Measurements from ENCODE around the gene CCDC141.
"Not testable (repeated sequence)": the region's sequence is repeated elsewhere in the genome, so short reads cannot be mapped to it uniquely, and the experiment has no call there.

Gene CCDC141, protein sequence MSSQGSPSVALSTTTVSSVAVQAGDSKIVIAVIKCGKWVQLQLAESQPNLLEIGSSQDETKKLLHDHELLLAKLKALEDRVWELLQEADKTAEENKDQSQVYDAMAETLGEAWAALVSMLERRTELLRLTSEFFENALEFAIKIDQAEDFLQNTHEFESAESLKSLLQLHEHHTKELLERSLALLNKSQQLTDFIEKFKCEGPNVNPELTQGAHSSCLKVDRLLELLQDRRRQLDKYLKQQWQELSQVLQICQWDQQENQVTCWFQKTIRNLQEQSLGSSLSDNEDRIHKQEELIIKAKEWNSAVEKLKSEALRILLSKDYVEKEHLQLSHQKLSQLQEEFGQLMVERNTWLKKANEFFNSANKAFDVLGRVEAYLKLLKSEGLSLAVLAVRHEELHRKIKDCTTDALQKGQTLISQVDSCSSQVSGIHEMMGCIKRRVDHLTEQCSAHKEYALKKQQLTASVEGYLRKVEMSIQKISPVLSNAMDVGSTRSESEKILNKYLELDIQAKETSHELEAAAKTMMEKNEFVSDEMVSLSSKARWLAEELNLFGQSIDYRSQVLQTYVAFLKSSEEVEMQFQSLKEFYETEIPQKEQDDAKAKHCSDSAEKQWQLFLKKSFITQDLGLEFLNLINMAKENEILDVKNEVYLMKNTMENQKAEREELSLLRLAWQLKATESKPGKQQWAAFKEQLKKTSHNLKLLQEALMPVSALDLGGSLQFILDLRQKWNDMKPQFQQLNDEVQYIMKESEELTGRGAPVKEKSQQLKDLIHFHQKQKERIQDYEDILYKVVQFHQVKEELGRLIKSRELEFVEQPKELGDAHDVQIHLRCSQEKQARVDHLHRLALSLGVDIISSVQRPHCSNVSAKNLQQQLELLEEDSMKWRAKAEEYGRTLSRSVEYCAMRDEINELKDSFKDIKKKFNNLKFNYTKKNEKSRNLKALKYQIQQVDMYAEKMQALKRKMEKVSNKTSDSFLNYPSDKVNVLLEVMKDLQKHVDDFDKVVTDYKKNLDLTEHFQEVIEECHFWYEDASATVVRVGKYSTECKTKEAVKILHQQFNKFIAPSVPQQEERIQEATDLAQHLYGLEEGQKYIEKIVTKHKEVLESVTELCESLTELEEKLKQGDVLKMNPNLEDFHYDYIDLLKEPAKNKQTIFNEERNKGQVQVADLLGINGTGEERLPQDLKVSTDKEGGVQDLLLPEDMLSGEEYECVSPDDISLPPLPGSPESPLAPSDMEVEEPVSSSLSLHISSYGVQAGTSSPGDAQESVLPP (N-terminal part only)

DNA sequence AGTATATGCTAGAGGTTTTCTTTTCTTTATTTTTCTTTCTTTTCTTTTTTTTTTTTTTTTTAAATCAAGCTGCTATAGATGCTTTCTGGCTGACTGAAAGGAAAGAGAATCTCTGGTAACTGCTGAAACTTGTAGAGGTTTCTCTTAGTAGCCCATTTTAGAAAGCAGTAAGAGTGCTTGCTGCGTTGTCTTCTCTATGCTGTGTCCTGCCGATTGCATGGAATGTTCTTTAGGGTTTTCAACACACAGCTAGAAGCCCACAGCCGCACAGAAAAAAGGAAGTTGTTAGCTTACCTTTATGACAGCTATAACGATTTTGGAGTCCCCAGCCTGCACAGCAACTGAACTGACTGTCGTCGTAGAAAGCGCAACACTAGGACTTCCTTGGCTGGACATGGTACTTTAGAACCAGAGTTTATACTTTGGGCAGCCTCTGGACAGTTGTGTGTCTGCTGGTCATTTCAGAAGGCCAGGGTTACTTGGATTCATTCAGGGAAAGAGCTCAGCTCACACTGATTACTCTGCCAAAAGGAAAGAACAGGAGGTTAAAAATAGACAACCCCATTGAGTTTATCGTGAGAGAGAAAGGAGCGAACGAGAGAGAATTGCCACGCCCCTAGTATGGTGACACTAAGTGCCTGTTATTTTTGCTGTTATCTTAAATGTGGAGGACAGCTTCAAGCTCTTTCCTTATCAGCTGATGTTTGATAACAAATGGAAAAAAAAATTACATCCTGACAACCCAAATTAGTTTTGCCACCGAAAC is at the start of gene CCDC141:
Gene CCDC141, minus strand, starts transcription at position 592 of the 766 bp plus-strand sequence. Its CDS starts 196 bp downstream, at position 396.
- DNase-seq = no peak

DNA sequence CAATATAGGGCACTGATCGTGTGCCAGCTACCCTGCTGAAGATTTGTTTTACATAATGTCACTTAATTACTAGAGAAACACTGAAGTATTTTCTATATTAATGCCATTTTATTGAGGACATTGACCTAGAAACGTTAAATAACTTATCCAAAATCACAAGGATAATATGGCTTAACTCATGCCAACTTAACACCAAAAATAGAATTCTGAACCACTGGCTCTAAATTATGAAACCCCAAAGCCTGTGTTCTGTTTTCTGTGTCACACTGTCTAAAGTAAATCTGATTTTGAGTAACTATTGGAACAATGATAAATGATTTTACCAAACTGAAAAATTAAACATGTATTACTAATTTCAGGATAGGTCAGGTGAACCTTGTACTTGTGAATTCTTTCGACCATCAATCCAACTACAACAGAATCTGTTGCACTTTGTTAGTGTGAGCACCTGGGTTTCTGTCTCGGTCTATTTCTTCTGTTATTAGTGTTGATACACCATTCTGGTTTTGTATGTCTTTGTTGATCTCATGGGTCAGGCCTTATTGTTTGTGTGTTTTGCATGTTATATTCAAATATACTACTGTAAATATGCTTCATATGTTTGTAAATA is 48.2 kb upstream of the CCDC141 start:
- no peak for DNase-seq

DNA sequence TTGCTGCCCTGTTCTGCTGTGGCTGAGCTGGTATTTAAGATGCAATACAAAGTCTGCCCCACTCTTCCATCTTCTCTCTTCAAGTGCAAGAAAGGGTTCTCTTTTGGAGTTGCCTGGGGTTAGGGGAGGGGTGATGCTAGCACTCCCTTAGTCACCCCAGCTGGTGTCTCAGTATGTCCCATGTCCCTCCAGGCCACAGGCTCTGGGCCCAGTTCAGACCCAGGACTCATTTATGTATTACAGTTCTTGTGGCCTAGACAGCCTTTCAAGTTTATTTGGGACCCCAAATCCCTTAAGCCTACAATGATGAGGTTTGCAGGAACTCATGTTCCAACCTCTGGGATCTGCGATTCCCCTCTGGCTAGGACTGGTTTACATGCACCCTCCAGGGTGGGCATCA is 47.2 kb upstream of the CCDC141 start:
- DNase-seq = no peak

DNA sequence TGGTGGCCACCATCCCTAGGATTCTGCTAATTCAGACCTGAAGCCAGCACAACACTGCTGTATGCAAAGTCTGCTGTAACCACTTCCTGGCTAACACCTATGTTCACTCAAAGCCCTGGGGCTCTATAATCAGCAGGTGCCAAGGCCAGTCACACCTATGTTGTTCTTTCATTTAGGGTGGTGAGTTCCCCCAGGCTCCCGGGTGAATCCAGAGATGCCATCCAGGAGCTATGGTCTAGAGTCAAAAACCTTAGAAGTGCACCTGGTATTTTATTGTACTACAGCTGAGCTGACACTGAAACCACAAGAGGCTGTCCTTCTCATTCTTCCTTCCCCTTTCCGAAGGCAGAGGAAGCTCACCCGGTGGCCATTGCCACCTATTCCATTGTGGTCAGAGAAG is 46.2 kb upstream of the CCDC141 start:
- DNase-seq = no peak

DNA sequence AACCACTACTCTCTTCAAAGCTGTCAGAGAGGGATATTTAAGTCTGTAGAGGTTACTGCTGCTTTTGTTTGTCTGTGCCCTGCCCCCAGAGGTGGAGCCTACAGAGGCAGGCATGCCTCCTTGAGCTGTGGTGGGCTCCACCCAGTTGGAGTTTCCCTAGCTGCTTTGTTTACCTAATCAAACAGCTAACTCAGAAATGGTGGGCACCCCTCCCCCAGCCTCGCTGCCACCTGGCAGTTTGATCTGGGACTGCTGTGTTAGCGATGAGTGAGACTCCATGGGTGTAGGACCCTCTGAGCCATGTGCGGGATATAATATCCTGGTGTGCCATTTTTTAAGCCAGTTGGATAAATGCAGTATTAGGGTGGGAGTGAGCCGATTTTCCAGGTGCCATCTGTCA is 43.0 kb upstream of the CCDC141 start:
- peak; percentile 12 for DNase-seq

DNA sequence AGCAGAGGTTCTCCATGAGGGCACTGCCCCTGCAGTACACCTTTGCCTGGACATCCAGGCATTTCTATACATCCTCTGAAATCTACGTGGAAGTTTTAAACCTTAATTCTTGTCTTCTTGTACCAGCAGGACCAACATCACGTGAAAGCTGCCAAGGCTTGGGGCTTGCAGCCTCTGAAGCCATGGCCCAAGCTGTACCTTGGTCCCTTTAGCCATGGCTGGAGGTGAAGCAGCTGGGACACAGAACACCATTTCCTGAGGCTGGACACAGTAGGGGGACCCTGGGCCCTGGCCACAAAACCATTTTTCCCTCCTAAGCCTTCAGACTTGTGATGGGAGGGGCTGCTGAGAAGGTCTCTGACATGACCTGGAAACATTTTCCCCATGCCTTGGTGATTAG is 32.8 kb upstream of the CCDC141 start:
- no peak for DNase-seq

DNA sequence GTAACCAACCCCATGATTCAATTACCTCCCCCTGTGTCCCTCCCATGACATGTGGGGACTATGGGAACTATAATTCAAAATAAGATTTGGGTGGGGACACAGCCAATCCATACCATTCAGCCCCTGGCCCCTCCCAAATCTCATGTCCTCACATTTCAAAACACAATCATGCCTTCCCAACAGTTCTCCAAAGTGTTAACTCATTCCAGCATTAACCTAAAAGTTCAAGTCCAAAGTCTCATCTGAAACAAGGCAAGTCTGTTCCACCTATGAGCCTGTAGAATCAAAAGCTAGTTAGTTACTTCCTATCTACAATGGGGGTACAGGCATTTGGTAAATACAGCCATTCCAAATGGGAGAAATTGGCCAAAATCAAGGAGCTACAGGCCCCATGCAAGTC is 32.0 kb upstream of the CCDC141 start:
- no peak for DNase-seq

DNA sequence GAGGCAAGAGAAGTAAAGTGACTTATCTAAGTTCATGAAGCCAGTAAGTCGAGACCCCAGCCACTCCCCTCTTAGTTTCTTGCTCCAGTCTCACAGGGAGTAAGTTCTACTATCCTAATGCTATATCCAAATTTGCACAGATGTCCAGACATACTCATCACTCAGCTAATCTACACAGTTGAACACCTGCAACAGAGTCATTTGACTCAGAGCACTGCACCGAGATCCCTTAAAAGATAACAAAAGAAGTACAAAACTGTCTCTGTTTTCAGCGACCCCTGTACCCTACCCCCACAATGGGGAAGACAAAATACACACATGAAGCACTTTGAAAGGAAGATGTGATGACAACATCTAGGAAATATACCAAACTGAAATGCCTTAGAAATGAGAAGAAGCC is 22.6 kb upstream of the CCDC141 start:
- DNase-seq = no peak

DNA sequence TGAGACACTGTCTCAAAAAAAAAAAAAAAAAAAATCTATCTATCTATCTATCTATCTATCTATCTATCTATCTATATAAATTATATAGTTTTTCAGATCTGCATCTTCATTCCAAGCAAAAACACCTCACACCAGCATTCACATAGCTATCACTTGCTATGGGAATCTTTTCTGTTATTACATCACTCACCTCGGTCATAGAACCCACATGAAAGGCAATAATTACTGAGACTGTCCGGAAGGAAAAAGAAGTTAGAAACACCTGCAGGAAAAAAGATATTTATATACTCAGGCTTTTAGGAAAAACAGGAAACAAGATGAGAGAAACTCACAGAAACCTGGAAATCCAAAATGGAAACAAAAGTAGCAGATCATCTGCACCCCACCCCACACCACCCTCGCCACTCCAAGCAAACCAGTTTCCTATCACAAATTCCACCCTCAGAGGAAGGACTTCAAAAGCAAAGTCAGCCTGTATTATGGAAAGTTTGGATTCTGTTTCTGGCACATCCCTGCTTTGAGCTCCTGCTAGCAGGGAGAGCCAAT is 21.9 kb upstream of the CCDC141 start:
- DNase-seq = no peak

DNA sequence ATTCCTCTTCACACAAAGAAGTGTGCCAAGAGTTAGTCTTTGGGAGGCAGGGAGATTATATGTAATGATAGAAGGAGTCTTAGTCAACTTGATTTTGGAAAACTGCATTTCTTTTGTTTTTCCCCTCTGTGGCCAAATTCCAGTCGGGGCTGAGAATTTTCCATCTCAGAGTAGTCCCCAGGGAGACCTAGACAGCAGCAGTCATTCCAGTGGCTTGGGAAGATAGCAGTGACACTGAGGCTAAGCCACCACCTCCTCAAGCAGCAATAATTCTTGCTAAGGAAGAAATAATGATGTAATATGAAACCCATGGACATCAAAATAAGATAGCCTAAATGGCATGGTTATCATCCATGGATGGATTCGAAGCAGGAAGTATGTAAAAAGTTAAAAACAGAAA is 21.0 kb upstream of the CCDC141 start:
- DNase-seq = no peak

DNA sequence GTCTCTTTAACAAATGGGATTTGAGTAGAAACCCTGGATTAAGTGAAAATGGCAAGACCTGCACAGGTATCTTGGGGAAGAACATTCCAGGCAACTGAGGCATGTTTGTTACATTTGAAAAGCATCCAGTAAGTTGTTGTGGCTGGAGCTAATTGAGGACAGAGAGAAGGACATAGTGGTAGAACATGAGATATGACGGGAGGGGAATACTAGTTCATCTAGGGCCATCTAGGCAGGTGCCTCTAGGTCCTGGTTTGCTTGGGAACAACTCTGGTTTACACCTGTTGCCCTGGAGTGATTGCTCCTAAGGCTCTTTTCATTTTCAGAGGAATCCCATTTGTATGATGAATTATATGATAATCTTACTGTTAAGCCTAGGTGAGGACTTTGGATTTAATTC is 19.7 kb upstream of the CCDC141 start:
- no peak for DNase-seq

DNA sequence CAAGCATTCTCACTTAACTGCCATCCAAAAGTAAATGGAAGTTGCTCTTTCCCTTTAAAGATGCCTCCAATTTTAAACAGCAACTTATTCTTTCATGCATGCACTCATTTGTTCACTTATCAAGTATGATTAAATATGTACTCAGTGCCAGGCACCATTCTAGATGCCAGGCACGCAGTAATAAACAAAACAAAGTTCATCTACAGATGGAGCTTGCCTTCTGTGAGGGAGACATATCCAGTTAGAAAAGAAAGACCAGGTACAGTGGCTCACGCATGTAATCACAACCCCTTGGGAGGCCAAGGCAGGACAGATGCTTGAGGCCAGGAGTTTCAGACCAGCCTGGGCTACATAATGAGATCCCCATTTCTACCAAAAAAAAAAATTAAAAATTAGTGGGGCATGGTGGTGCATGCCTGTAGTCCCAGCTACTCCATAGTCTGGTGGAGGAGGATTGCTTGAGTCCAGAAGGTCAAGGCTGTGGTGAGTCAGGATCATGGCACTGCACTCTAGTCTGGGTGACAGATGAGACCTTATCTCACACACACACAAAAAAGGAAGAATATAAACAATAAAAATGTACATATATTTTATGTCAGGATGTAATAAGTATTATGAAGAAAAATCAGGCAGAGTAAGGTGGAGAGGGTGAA is 19.2 kb upstream of the CCDC141 start:
- no peak for DNase-seq

DNA sequence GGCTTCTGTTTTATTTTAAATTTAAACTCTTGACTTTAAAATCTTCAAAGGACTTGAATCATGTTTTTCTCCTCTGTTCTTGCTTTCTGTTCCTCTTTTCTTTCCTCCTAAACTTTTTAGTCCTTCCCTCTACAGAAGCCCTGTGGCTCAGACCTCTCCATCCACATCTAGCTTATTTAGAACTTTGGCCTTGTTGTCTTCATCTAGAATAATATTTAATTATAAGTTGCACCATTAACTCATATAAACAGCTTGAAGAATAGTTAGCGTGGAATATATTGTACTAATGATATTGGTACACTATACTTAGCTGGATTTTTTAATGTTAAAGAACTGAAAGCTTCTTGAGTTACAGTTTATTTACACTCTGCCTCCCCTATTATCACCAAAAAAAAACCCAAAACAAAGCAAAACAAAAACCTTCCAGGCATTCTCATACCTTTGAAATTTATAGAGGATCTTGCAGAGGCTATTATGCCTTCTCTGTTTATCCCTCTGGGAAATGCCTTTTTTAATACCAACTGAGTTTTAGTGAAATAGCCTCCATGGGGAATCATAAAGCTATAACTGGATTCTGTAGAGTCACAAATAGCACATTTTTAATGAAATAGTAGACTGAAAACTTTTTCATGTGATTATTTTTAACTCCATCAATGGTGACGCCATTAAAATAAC is 9.2 kb upstream of the CCDC141 start:
- DNase-seq = no peak

DNA sequence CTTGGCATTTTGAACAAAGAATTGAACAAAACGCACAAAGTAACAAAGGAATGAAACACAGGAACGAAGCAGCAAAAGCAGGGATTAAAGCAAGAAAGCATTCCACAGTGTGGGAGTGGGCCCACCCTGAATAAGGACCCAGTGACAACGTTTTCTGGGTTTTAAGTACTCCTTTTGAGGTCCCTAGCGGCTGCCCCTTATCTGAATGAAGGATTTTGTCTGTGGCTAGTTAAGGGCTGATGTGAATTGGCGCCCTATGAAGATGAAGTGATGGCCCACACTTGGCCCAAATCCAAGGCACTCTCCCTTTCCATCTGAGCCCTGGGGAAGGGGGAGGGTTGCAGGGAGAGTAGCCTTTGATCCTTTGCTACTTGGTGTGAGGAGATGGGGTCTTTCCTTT is 7.8 kb upstream of the CCDC141 start:
- peak; percentile 67 for DNase-seq

DNA sequence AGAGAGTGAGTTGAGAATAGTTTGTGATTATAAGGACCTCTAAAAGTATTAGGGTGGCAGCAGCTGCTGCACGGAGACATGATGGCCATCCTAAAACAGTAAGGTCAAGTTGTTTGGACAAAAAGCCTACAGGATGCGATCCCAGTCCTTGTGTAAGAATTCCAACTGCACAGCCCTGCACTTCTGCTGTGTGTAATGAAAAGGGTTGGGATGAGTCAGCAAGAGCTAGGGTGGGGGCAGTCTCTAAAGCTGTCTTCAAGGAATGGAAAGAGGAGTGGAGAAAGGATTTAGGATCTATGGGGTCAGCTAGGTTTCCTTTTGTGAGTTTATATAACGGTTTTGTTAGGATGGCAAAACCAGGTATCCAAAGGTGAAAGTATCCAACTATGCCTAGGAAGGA is 3.6 kb upstream of the CCDC141 start:
- peak; percentile 13 for DNase-seq

DNA sequence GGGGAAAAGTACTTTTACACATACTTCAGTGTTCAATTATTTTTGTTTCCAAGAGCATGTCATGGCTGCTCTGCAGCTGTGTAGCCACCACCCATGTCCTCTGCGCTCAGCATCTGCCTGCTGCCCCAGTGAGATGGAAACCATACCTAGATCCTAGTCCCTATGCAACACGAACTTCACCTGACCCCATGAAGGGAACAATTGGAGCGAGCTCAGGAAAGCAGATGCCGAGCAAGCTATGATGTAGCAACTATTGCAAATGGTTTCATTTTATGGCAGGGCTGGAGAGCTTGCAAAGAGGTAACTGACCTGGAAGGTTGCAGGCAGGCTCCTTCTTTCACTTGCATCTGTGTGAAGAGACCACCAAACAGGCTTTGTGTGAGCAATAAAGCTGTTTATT is 1.3 kb upstream of the CCDC141 start:
- peak; percentile 13 for DNase-seq

DNA sequence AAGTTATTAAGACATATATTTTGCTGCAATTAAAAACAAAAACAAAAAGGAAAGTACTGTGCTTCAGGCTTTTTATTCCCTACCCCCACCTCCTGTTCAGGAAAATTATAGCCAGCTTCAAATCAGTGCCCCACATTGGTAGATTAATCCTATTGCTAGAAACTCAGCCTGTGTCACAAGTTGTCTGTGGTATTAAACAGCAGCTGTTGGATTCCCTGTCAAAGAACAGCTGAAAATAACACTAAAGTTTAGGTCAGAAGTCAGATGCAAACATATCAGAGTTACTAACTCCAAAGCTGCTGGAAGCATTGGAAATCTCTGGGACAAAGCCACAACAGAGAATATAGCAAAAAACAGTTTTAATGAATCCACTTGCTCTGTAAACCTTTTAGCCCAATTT is 818 bp upstream of the CCDC141 start:
- DNase-seq = peak; percentile 84

DNA sequence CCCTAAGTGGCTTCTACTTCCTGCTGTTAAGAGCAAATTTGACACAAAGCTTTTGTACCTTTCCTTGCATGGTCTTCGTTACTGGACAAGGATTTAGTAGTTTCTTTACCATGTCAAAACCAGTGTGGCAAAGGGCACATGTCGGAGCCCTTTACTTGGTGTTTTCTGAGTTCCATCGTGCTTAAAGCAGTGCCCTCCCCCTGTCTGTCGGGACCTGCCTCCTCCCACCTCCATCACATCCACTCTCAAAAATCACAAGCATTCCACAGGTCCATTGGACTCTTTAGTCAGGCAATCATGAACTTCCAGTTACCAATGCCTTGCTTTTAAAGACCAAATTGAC is 763 bp downstream of the CCDC141 start:
- DNase-seq = no peak

DNA sequence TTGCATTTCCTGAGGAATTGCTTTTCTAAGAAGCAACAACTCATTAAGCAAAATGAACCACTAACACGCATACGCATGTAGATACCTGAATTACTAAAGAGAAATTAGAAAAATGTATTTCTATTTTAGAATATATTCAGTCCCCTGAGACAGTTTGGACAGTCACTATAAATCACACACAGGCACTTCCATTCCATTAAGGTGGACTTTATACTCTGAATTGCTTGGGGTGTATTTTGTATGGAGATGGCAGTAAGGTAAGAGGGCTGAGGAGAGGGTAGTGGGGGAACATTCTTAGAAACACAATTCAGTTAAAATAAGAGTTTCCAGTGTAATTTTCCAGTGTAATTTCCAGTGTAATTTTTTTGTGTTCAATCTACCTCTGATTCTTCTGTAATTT is 1.8 kb downstream of the CCDC141 start:
- no peak for DNase-seq

DNA sequence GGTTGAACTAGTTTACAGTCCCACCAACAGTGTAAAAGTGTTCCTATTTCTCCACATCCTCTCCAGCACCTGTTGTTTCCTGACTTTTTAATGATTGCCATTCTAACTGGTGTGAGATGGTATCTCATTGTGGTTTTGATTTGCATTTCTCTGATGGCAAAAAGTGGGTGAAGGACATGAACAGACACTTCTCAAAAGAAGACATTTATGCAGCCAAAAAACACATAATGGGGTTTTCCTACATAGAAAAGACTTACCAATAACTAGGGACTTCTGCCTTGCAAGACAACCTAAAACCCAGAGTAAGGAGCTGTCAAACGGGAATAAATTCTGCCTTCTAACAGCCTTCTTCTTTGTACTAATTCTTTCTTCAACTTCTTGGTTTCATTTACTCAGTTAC is 4.3 kb downstream of the CCDC141 start:
- DNase-seq = not testable (repeated sequence)

DNA sequence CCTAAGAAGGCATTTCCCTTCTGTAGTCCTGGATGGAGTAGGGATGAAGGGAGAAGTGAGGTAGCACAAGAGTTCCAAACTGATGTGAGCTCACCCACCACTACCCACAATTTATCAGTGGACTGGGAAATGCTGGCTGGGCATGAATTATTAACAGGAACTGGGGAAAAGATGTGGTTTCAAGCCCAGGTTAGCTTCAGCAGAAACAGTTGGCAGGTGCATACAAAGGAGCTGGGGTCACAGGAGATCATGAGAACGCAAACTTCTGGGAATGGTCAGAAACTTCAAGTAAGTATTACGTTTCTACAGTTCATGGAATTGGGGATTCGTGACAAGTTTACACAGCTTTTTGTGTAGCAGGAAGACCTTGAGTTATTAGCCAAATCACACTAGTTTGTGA is 5.4 kb downstream of the CCDC141 start:
- no peak for DNase-seq

Data from NCI-H82 (cell line).